Liver (tissue), 9 donors: ENCODE results near the gene SYNE4. TPM values are rescaled to one million over a fixed set of nuclear protein-coding genes. Genes with fewer than 3 reads are reported as not detected.

Experiments used
- DNase-seq: peaks from one replicate; pipeline ENCODE4 v3.0.0-alpha.2; 2017; ENCODE audit warnings: low spot score
- H3K27ac ChIP-seq, 2 donors: one replicate each; pipeline ENCODE4 v1.7.0; 2013; ENCODE audit warnings: inconsistent platforms in 2 of 2, low read length in 2 of 2, control low read depth in 1 of 2, low read depth in 1 of 2, mild to moderate bottlenecking in 1 of 2
- H3K27me3 ChIP-seq, 4 donors: one replicate each; pipeline versions ENCODE4 v1.6.1 to v1.7.0; 2013; ENCODE audit warnings: low read length in 3 of 4, inconsistent platforms in 1 of 4, mild to moderate bottlenecking in 1 of 4, moderate library complexity in 1 of 4; ENCODE audit not compliant: control insufficient read depth in 4 of 4, insufficient read depth in 4 of 4
- H3K36me3 ChIP-seq, 4 donors: one replicate each; pipeline versions ENCODE4 v1.6.1 to v1.7.0; 2013; ENCODE audit warnings: low read length in 3 of 4, mild to moderate bottlenecking in 3 of 4, low read depth in 1 of 4, moderate library complexity in 1 of 4; ENCODE audit not compliant: control insufficient read depth in 4 of 4, insufficient read depth in 3 of 4
- H3K4me1 ChIP-seq, 4 donors: one replicate each; pipeline versions ENCODE4 v1.6.1 to v1.7.0; 2013; ENCODE audit warnings: low read length in 3 of 4, mild to moderate bottlenecking in 3 of 4, moderate library complexity in 1 of 4; ENCODE audit not compliant: control insufficient read depth in 4 of 4, insufficient read depth in 4 of 4
- H3K4me3 ChIP-seq, 3 donors: one replicate each; pipeline versions ENCODE4 v1.6.1 to v1.7.0; 2013; ENCODE audit warnings: low read length in 3 of 3, control low read depth in 1 of 3, low read depth in 1 of 3, mild to moderate bottlenecking in 1 of 3
- H3K9ac ChIP-seq, 2 donors: one replicate each; pipeline ENCODE4 v1.7.0; 2013; ENCODE audit warnings: low read length in 2 of 2, mild to moderate bottlenecking in 2 of 2, moderate library complexity in 2 of 2, control low read depth in 1 of 2, low read depth in 1 of 2
- H3K9me3 ChIP-seq, 4 donors: one replicate each; pipeline versions ENCODE4 v1.6.1 to v1.7.0; 2013; ENCODE audit warnings: low read length in 3 of 4; ENCODE audit not compliant: control insufficient read depth in 4 of 4
- EGR1 ChIP-seq, 2 donors: IDR thresholded peaks; 2 replicates each; pipeline ENCODE4 v1.6.1; 2016 to 2018; ENCODE audit warnings: antibody characterized with exemption in 2 of 2, low read depth in 2 of 2
- FOXA2 ChIP-seq: IDR thresholded peaks from 2 replicates; pipeline ENCODE4 v1.6.1; 2016; ENCODE audit warnings: antibody characterized with exemption
- GABPA ChIP-seq, 2 donors: IDR thresholded peaks in 1 of 2; conservative IDR thresholded peaks in 1 of 2; 2 replicates each; pipeline ENCODE4 v1.6.1; 2016; ENCODE audit warnings: antibody characterized with exemption in 2 of 2, mild to moderate bottlenecking in 1 of 2, moderate library complexity in 1 of 2
- HNF4A ChIP-seq, 2 donors: conservative IDR thresholded peaks; 2 replicates each; pipeline ENCODE4 v1.6.1; 2016; ENCODE audit warnings: antibody characterized with exemption in 2 of 2, mild to moderate bottlenecking in 2 of 2
- HNF4G ChIP-seq: IDR thresholded peaks from 2 replicates; pipeline ENCODE4 v1.6.1; 2016; ENCODE audit warnings: antibody characterized with exemption
- JUND ChIP-seq, 2 donors: IDR thresholded peaks; 2 replicates each; pipeline ENCODE4 v1.6.1; 2016; ENCODE audit warnings: antibody characterized with exemption in 2 of 2
- NR2F2 ChIP-seq: IDR thresholded peaks from 2 replicates; pipeline ENCODE4 v1.6.1; 2016; ENCODE audit warnings: antibody characterized with exemption
- RXRA ChIP-seq, 2 donors: IDR thresholded peaks; 2 replicates each; pipeline ENCODE4 v1.6.1; 2017 to 2018; ENCODE audit warnings: antibody characterized with exemption in 2 of 2, mild to moderate bottlenecking in 1 of 2
- SP1 ChIP-seq: IDR thresholded peaks from 2 replicates; pipeline ENCODE4 v1.6.1; 2018; ENCODE audit warnings: antibody characterized with exemption, mild to moderate bottlenecking
- TAF1 ChIP-seq: conservative IDR thresholded peaks from 2 replicates; pipeline ENCODE4 v1.6.1; 2016; ENCODE audit warnings: antibody characterized with exemption, mild to moderate bottlenecking
- YY1 ChIP-seq: IDR thresholded peaks from 2 replicates; pipeline ENCODE4 v1.6.1; 2016; ENCODE audit warnings: antibody characterized with exemption, mild to moderate bottlenecking
- WGBS: extraction: QIAGEN DNeasy Blood & Tissue Kit; methylation state at CpG from one replicate; pipeline ENCODE4 v1.1.7; 2013; 5-methylcytosine and 5-hydroxymethylcytosine counted together
- polyA plus RNA-seq, 2 donors: library from polyadenylated mRNA; stranded (reverse) in 1 of 2; unstranded in 1 of 2; fragments of 200-250 nt in 1 of 2; fragments of >200 nt in 1 of 2; fragmentation: Nextera tagmentation in 1 of 2; extraction: Ambion mirVana in 1 of 2; gene quantifications; one replicate each; pipeline versions ENCODE4 v1.2.1 to v1.2.3, GENCODE V29; 2013 to 2015
- total RNA-seq, 2 donors: library from RNA; depleted of rRNA; stranded (reverse); fragments of >200 nt; gene quantifications; one replicate each; pipeline ENCODE4 v1.2.3, GENCODE V29; 2014
- TF ChIP-seq, protein P1 (sequence below): IDR thresholded peaks from 2 replicates; pipeline ENCODE4 v1.6.1; 2016; ENCODE audit warnings: antibody characterized with exemption, mild to moderate bottlenecking
- TF ChIP-seq, protein P2 (sequence below): fragments of 150-350 bp; IDR thresholded peaks from 2 replicates; pipeline ENCODE4 v1.5.1; 2017; ENCODE audit warnings: improper control_type of control experiment, low read depth, low read length; ENCODE audit not compliant: missing input control
- TF ChIP-seq, protein P3 (sequence below): IDR thresholded peaks from 2 replicates; pipeline ENCODE4 v1.6.1; 2016; ENCODE audit warnings: antibody characterized with exemption
- TF ChIP-seq, protein P4 (sequence below): IDR thresholded peaks from 2 replicates; pipeline ENCODE4 v1.6.1; 2016; ENCODE audit warnings: antibody characterized with exemption
- TF ChIP-seq, protein P5 (sequence below): IDR thresholded peaks from 2 replicates; pipeline ENCODE4 v1.6.1; 2016; ENCODE audit warnings: antibody characterized with exemption
- donor health status: healthy.
- donor health status: healthy.
- donor health status: healthy.
- donor health status: healthy.
- donor health status: healthy.

SYNE4 gene
- total and polyA plus RNA-seq, 4 donors = 1.8 to 5.7 (median 4.3) TPM

DNA sequence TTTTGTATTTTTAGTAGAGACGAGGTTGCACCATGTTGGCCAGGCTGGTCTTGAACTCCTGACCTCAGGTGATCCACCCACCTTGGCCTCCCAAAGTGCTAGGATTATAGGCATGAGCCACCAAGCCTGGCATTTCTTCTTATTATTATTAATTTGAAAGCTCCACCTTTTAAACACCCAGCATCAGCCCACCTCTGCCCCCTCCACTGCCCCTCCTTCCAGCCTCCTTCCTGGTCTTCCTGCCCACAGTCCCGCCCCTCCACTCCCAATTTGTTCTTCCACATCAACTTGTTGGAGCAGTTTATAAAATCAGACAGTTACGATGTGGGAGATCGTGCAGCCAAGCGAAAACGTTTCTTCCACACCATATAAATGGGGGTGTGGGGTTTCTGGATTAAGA is 31.9 kb upstream of the SYNE4 start:
- TF ChIP-seq YY1 (no peak), GABPA (IDR thresholded peaks at IDR 0.05 in 1 of 2, conservative IDR thresholded peaks at IDR 0.05 in 1 of 2) (no peak), EGR1 (IDR thresholded peaks at IDR 0.05; ENCODE audit: low read depth in 2 of 2) (no peak), JUND (IDR thresholded peaks at IDR 0.05) (no peak)
- TF ChIP-seq, protein P1, sequence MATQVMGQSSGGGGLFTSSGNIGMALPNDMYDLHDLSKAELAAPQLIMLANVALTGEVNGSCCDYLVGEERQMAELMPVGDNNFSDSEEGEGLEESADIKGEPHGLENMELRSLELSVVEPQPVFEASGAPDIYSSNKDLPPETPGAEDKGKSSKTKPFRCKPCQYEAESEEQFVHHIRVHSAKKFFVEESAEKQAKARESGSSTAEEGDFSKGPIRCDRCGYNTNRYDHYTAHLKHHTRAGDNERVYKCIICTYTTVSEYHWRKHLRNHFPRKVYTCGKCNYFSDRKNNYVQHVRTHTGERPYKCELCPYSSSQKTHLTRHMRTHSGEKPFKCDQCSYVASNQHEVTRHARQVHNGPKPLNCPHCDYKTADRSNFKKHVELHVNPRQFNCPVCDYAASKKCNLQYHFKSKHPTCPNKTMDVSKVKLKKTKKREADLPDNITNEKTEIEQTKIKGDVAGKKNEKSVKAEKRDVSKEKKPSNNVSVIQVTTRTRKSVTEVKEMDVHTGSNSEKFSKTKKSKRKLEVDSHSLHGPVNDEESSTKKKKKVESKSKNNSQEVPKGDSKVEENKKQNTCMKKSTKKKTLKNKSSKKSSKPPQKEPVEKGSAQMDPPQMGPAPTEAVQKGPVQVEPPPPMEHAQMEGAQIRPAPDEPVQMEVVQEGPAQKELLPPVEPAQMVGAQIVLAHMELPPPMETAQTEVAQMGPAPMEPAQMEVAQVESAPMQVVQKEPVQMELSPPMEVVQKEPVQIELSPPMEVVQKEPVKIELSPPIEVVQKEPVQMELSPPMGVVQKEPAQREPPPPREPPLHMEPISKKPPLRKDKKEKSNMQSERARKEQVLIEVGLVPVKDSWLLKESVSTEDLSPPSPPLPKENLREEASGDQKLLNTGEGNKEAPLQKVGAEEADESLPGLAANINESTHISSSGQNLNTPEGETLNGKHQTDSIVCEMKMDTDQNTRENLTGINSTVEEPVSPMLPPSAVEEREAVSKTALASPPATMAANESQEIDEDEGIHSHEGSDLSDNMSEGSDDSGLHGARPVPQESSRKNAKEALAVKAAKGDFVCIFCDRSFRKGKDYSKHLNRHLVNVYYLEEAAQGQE = no peak
- TF ChIP-seq, protein P2, sequence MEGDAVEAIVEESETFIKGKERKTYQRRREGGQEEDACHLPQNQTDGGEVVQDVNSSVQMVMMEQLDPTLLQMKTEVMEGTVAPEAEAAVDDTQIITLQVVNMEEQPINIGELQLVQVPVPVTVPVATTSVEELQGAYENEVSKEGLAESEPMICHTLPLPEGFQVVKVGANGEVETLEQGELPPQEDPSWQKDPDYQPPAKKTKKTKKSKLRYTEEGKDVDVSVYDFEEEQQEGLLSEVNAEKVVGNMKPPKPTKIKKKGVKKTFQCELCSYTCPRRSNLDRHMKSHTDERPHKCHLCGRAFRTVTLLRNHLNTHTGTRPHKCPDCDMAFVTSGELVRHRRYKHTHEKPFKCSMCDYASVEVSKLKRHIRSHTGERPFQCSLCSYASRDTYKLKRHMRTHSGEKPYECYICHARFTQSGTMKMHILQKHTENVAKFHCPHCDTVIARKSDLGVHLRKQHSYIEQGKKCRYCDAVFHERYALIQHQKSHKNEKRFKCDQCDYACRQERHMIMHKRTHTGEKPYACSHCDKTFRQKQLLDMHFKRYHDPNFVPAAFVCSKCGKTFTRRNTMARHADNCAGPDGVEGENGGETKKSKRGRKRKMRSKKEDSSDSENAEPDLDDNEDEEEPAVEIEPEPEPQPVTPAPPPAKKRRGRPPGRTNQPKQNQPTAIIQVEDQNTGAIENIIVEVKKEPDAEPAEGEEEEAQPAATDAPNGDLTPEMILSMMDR = no peak
- no peak overlapping the region for H3K27ac ChIP-seq
- H3K4me3 ChIP-seq = no peak overlapping the region
- 90% methylated on average over 6 of the region's 6 CpGs for WGBS
- no peak for DNase-seq
- H3K9me3 ChIP-seq = no peaks in the 10 kb centered on the region
- no peaks in the 10 kb centered on the region for H3K27me3 ChIP-seq
- H3K36me3 ChIP-seq = peaks cover 0 to 5% (median 0%) of the 10 kb centered on the region in 4 donors
- no peaks in the 10 kb centered on the region for H3K4me1 ChIP-seq
- no peak overlapping the region for H3K9ac ChIP-seq

DNA sequence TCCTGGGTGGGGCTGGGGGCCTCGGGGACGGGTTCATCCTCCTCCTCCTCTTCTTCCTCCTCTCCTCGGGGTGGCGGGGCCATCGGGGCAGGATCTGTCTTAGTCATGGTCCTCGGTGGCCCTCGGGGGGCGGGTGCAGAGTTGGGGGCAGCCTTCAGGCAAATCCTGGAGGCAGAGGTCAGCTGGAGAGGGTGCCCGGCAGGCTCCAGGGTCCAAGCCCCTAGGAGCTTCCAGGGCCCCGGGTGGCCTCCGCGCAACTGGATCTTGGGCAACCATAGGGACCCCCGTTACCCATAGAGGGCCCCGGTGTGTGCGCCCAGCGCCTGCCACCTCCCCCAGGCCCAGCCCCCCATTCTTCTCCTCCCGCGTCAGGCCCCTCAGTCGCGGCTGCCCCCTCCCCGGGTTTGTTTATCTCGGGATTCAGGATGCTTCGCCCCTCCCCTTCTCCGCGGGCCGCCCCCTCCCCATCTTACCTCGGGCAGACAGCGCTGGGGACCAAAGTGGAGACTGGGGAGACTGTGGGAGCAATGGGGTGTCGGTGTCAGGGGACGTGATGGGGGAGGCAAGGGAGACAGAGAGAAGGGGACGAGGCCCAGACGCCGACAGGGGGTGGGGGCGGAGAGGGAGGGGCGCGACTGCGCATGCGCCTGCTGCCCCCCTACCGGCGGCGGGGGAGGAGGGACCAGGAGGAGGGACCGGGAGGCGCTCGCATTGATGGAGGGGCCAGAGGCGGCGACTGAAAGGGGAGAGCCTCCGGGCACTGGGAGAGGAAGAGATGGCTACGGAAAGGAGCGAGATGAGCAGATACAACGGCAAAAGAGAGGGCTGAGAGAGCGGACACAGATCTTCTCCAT is 23.9 kb upstream of the SYNE4 start, which contains the start of gene CLIP3:
Gene CLIP3, minus strand, starts transcription at position 623 of the 854 bp plus-strand sequence. Its CDS starts 516 bp downstream, at position 107.
- no peak for DNase-seq
- H3K4me3 ChIP-seq = peak within 1 kb of the TSS in 1 of 3 donors; percentile 32
- H3K36me3 ChIP-seq = peaks cover 0 to 4% (median 1%) of the 10 kb centered on the region in 4 donors
- H3K4me1 ChIP-seq = peaks cover 0 to 8% (median 1%) of the 10 kb centered on the region in 4 donors
- H3K27me3 ChIP-seq = no peaks in the 10 kb centered on the region
- no peaks in the 10 kb centered on the region for H3K9me3 ChIP-seq
- WGBS = 15% methylated on average over 51 of the region's 51 CpGs
- H3K9ac ChIP-seq = no peak within 1 kb of the TSS
- H3K27ac ChIP-seq = no peak within 1 kb of the TSS
- TF ChIP-seq RXRA (IDR thresholded peaks at IDR 0.05) (no peak), HNF4G (no peak), NR2F2 (no peak), GABPA (IDR thresholded peaks at IDR 0.05 in 1 of 2, conservative IDR thresholded peaks at IDR 0.05 in 1 of 2) (no peak), EGR1 (IDR thresholded peaks at IDR 0.05; ENCODE audit: low read depth in 2 of 2) (no peak), HNF4A (conservative IDR thresholded peaks at IDR 0.05) (no peak), JUND (IDR thresholded peaks at IDR 0.05) (no peak), FOXA2 (no peak), YY1 (no peak), SP1 (no peak), TAF1 (no peak)
- TF ChIP-seq, protein P2 = no peak
- TF ChIP-seq, protein P3, sequence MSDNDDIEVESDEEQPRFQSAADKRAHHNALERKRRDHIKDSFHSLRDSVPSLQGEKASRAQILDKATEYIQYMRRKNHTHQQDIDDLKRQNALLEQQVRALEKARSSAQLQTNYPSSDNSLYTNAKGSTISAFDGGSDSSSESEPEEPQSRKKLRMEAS = no peak
- TF ChIP-seq, protein P4, sequence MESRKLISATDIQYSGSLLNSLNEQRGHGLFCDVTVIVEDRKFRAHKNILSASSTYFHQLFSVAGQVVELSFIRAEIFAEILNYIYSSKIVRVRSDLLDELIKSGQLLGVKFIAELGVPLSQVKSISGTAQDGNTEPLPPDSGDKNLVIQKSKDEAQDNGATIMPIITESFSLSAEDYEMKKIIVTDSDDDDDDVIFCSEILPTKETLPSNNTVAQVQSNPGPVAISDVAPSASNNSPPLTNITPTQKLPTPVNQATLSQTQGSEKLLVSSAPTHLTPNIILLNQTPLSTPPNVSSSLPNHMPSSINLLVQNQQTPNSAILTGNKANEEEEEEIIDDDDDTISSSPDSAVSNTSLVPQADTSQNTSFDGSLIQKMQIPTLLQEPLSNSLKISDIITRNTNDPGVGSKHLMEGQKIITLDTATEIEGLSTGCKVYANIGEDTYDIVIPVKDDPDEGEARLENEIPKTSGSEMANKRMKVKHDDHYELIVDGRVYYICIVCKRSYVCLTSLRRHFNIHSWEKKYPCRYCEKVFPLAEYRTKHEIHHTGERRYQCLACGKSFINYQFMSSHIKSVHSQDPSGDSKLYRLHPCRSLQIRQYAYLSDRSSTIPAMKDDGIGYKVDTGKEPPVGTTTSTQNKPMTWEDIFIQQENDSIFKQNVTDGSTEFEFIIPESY = no peak
- TF ChIP-seq, protein P5, sequence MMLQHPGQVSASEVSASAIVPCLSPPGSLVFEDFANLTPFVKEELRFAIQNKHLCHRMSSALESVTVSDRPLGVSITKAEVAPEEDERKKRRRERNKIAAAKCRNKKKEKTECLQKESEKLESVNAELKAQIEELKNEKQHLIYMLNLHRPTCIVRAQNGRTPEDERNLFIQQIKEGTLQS = no peak
- TF ChIP-seq, protein P1 = no peak
